SH-SY5Y (cell line): ENCODE measurements around the gene IKZF4.

Source experiments
- GATA2 ChIP-seq: IDR thresholded peaks from 2 replicates; pipeline ENCODE4 v1.6.1; 2011; ENCODE audit warnings: mild to moderate bottlenecking, low read depth, low read length
- GATA3 ChIP-seq: IDR thresholded peaks from 2 replicates; pipeline ENCODE4 v1.6.1; 2011; ENCODE audit warnings: low read depth, mild to moderate bottlenecking, low read length, moderate library complexity

- TF ChIP-seq GATA2 (no peak), GATA3 (no peak)
These were observed 7.8 kb downstream of the IKZF4 start for GRCh38 chr12:56028511-56029165.
